ENCODE data around the gene LARGE1. TPM values are rescaled to one million over a fixed set of nuclear protein-coding genes. Genes with fewer than 3 reads are reported as not detected.

LARGE1 gene
- total and polyA plus RNA-seq, 2 of the 4 experiments (the other 2 are of a cell fraction): 6.2 to 12.4 TPM

- Histone ChIP-seq H2BK20ac (ENCODE audit: low read depth, low read length) (no peak overlapping the region), H3K4ac (ENCODE audit: low read depth, low read length) (no peak overlapping the region), H3K9me1 (ENCODE audit: insufficient read depth, low read length) (no peaks in the 10 kb centered on the region; the same call in 1 of the 2 replicates), H2BK15ac (ENCODE audit: low read depth, low read length) (no peak overlapping the region), H3K14ac (replicated peaks; ENCODE audit: low read depth, low read length) (no peak overlapping the region), H3K56ac (ENCODE audit: extremely low read depth, insufficient read depth, low read length) (no peak overlapping the region), H2AK5ac (ENCODE audit: low read depth, low read length) (no peak overlapping the region), H4K5ac (ENCODE audit: low read depth, low read length) (no peak overlapping the region), H3K23ac (ENCODE audit: low read depth, low read length) (no peak overlapping the region), H3K4me2 (ENCODE audit: low read depth, low read length) (no peak overlapping the region), H3K79me1 (ENCODE audit: low read depth in 1 of 2, low read length in 2 of 2) (peaks cover 30 to 49% of the 10 kb centered on the region in 2 experiments), H3K18ac (ENCODE audit: low read depth, low read length) (no peak overlapping the region), H3K4me1 (ENCODE audit: control insufficient read depth, insufficient read depth, low read length) (peaks cover 2% of the 10 kb centered on the region; the same call in 1 of the 2 replicates), H2BK5ac (ENCODE audit: low read depth, low read length, poor library complexity, severe bottlenecking) (no peak overlapping the region), H3K9ac (ENCODE audit: low read depth, low read length) (no peak overlapping the region), H3K9me3 (ENCODE audit: control insufficient read depth, insufficient read depth, low read length) (no peaks in the 10 kb centered on the region), H3K27ac (ENCODE audit: insufficient read depth, low read length) (no peak overlapping the region), H4K20me1 (ENCODE audit: insufficient read depth, low read length) (peaks cover 6% of the 10 kb centered on the region; the same call in 1 of the 2 replicates), H4K8ac (ENCODE audit: low read depth in 2 of 2, low read length in 2 of 2) (no peak overlapping the region), H2AK9ac (replicated peaks; ENCODE audit: low read depth, low read length, poor library complexity) (no peak overlapping the region), H3K27me3 (ENCODE audit: control insufficient read depth, insufficient read depth, low read length) (no peaks in the 10 kb centered on the region), H2AFZ (replicated peaks; ENCODE audit: low read length, poor library complexity) (no peak overlapping the region), H3K4me3 (ENCODE audit: insufficient read depth, low read depth, low read length) (no peak overlapping the region), H4K91ac (ENCODE audit: insufficient read depth, low read depth, low read length) (no peak overlapping the region), H2BK120ac (ENCODE audit: low read depth, low read length) (no peak overlapping the region), H3K36me3 (ENCODE audit: control insufficient read depth, insufficient read depth, low read length) (peaks cover 3% of the 10 kb centered on the region)
- CTCF ChIA-PET: no interaction called here
- dilution Hi-C loops (cut with HindIII; ENCODE audit: low sequenced_read_pairs, unreplicated experiment) (no loop called here), intact Hi-C loops (cut with micrococcal nuclease) (no loop called here), in situ Hi-C loops (cut with MboI; ENCODE audit: low sequenced_read_pairs) (loop anchor here (10.0 kb wide), 1 partner anchor 610 kb away; no protein-coding TSS in a partner anchor)
- no peak for ATAC-seq (ENCODE audit: low read depth)
- TF ChIP-seq MAZ (IDR thresholded peaks at IDR 0.05; ENCODE audit: borderline replicate concordance, low read depth, low read length): no peak
- no peak for TF ChIP-seq ELK1 (IDR thresholded peaks at IDR 0.05; ENCODE audit: borderline replicate concordance, low read depth, low read length)
- TF ChIP-seq MXI1 (IDR thresholded peaks at IDR 0.05; ENCODE audit: borderline replicate concordance, low read depth, low read length): no peak
- TF ChIP-seq NFE2L2 (IDR thresholded peaks at IDR 0.05; ENCODE audit: low read depth, low read length): no peak
- TF ChIP-seq CHD1 (IDR thresholded peaks at IDR 0.05; ENCODE audit: low read depth, low read length): no peak
- no peak for TF ChIP-seq CEBPB (IDR thresholded peaks at IDR 0.05; ENCODE audit: low read depth, low read length)
- no peak for TF ChIP-seq MAFK (IDR thresholded peaks at IDR 0.05; ENCODE audit: low read depth, low read length)
- no peak for TF ChIP-seq CTCF (conservative IDR thresholded peaks at IDR 0.05; ENCODE audit: low read depth, low read length)
- TF ChIP-seq RCOR1 (IDR thresholded peaks at IDR 0.05; ENCODE audit: insufficient replicate concordance, low read length): no peak
- TF ChIP-seq RFX5 (IDR thresholded peaks at IDR 0.05; ENCODE audit: low read depth, low read length): no peak
- POLR2A ChIA-PET (ENCODE audit: unreplicated experiment): no interaction called here
- WGBS, 2 experiments (ENCODE audit: extremely low coverage in 2 of 2, insufficient read length in 1 of 2): no CpG with 5 or more reads among the region's 1 CpG
- no TSS peak for BruUV-seq (replicated peaks)
- DNase-seq: no peak
Observed at GRCh38 chr22:33914699-33915098, 5.6 kb downstream of the LARGE1 start.

Measured in IMR-90 (cell line).